ENCODE measurements around the gene NAXD.

- TF ChIP-seq POLR2A (IDR thresholded peaks at IDR 0.05; ENCODE audit: borderline replicate concordance, extremely low read depth, insufficient read depth, insufficient read length) (no peak), JUND (IDR thresholded peaks at IDR 0.05) (no peak), CTCF (IDR thresholded peaks at IDR 0.05 in 2 of 3, conservative IDR thresholded peaks at IDR 0.05 in 1 of 3; ENCODE audit: borderline replicate concordance in 1 of 3, insufficient read depth in 1 of 3, low read depth in 2 of 3, low read length in 2 of 3) (no peak), POLR2AphosphoS5 (IDR thresholded peaks at IDR 0.05; ENCODE audit: low read depth, low read length) (no peak), YY1 (IDR thresholded peaks at IDR 0.05; ENCODE audit: extremely low read depth, insufficient replicate concordance, low read depth, low read length) (no peak), MAX (IDR thresholded peaks at IDR 0.05) (no peak), EZH2 (IDR thresholded peaks at IDR 0.05) (no peak), SP1 (IDR thresholded peaks at IDR 0.05; ENCODE audit: low read depth) (no peak), ATF3 (IDR thresholded peaks at IDR 0.05) (no peak), REST (IDR thresholded peaks at IDR 0.05; ENCODE audit: low read depth) (no peak), RAD21 (IDR thresholded peaks at IDR 0.05; ENCODE audit: low read depth) (no peak), EGR1 (IDR thresholded peaks at IDR 0.05; ENCODE audit: low read depth) (no peak), CEBPB (IDR thresholded peaks at IDR 0.05; ENCODE audit: low read depth) (no peak), FOSL1 (IDR thresholded peaks at IDR 0.05; ENCODE audit: low read depth) (no peak)
These were observed 66.7 kb downstream of the NAXD start for GRCh38 chr13:110681868-110682550.

Measured in HCT116 (cell line).